Mucosa of rectum (tissue), 2 donors: ENCODE data around the gene PPP1R3G.

Experiments
- H3K27ac ChIP-seq, 2 donors: one replicate each; pipeline ENCODE4 v1.7.0; 2013; ENCODE audit warnings: inconsistent platforms in 2 of 2, low read depth in 2 of 2, low read length in 2 of 2
- H3K27me3 ChIP-seq, 2 donors: one replicate each; pipeline ENCODE4 v1.7.0; 2013; ENCODE audit warnings: low read length in 2 of 2; ENCODE audit not compliant: control insufficient read depth in 2 of 2, insufficient read depth in 2 of 2
- H3K36me3 ChIP-seq, 2 donors: one replicate each; pipeline ENCODE4 v1.7.0; 2013; ENCODE audit warnings: low read length in 2 of 2; ENCODE audit not compliant: control insufficient read depth in 2 of 2, insufficient read depth in 2 of 2
- H3K4me1 ChIP-seq, 2 donors: one replicate each; pipeline ENCODE4 v1.7.0; 2013; ENCODE audit warnings: low read length in 2 of 2, mild to moderate bottlenecking in 1 of 2; ENCODE audit not compliant: control insufficient read depth in 2 of 2, insufficient read depth in 2 of 2
- H3K4me3 ChIP-seq, 2 donors: one replicate each; pipeline ENCODE4 v1.7.0; 2013; ENCODE audit warnings: low read length in 2 of 2
- H3K9ac ChIP-seq, 2 donors: one replicate each; pipeline ENCODE4 v1.7.0; 2013; ENCODE audit warnings: low read length in 2 of 2, low read depth in 1 of 2, mild to moderate bottlenecking in 1 of 2
- H3K9me3 ChIP-seq, 2 donors: one replicate each; pipeline ENCODE4 v1.7.0; 2013; ENCODE audit warnings: low read length in 2 of 2; ENCODE audit not compliant: control insufficient read depth in 2 of 2
- donor health status: healthy.
- donor health status: Normal muscosa, but diverticular disease.

The PPP1R3G gene

DNA sequence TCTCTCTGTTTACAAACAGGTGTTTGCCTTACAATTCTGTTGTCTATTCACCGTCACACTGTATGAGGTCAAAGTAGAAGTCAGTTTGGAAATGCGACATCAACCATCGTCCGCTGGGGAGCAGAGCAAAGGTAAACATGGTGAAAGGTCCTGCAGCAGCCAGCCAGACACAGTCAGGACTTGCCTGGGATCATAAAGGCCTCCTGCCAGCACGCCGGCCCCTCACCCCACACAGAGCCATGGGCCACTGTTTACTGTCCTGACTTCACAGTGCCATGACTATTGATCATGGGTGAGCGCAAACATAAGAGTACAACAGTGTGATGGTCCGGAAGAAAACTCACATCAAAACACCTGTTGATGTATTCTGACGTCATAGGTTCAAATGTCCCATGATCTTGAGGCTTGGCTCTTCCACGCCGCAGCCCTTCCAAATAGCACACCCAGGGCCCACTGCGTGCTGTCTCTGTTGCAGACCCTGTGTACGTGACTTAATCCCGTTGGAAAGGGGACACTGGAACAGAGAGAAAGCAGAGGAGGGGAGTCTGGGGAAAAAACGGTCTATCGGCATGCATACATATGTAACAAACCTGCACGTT is 16.9 kb upstream of the PPP1R3G start:
- no peaks in the 10 kb centered on the region for H3K27me3 ChIP-seq
- no peaks in the 10 kb centered on the region for H3K9me3 ChIP-seq
- H3K36me3 ChIP-seq, result no peaks in the 10 kb centered on the region
- H3K4me1 ChIP-seq, result no peaks in the 10 kb centered on the region
- no peak overlapping the region for H3K27ac ChIP-seq
- H3K9ac ChIP-seq, result no peak overlapping the region
- H3K4me3 ChIP-seq, result no peak overlapping the region

DNA sequence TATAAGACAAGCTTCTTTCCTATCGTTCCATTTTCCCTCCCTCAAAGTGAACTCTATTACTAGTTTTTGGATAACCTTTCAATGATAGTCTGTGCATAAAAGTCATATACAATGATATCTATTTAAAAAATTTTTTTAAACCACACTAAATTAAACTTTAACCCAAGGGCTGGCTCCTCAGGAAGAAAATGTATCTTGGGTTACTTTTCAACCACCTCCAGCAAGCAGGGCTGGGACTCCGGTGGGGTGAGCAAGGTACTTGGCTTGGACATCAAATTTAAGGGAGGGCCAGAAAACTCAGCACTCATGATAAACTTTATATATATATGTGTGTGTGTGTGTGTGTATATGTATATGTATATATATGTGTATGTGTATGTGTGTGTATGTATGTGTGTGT is 13.9 kb upstream of the PPP1R3G start:
- Histone ChIP-seq H3K27ac (no peak overlapping the region), H3K9ac (no peak overlapping the region), H3K4me3 (no peak overlapping the region), H3K36me3 (no peaks in the 10 kb centered on the region), H3K27me3 (no peaks in the 10 kb centered on the region), H3K9me3 (no peaks in the 10 kb centered on the region), H3K4me1 (no peaks in the 10 kb centered on the region)

GRCh38 chr6:5072440-5072839 is 12.7 kb upstream of the PPP1R3G start:
- Histone ChIP-seq H3K9me3 (no peaks in the 10 kb centered on the region), H3K4me3 (no peak overlapping the region), H3K27me3 (no peaks in the 10 kb centered on the region), H3K27ac (no peak overlapping the region), H3K36me3 (no peaks in the 10 kb centered on the region), H3K9ac (no peak overlapping the region), H3K4me1 (no peaks in the 10 kb centered on the region)

- Histone ChIP-seq H3K9me3 (no peaks in the 10 kb centered on the region), H3K27ac (no peak overlapping the region), H3K4me3 (no peak overlapping the region), H3K27me3 (no peaks in the 10 kb centered on the region), H3K9ac (no peak overlapping the region), H3K4me1 (no peaks in the 10 kb centered on the region), H3K36me3 (no peaks in the 10 kb centered on the region)
Observed at GRCh38 chr6:5073992-5074391, 11.1 kb upstream of the PPP1R3G start.

DNA sequence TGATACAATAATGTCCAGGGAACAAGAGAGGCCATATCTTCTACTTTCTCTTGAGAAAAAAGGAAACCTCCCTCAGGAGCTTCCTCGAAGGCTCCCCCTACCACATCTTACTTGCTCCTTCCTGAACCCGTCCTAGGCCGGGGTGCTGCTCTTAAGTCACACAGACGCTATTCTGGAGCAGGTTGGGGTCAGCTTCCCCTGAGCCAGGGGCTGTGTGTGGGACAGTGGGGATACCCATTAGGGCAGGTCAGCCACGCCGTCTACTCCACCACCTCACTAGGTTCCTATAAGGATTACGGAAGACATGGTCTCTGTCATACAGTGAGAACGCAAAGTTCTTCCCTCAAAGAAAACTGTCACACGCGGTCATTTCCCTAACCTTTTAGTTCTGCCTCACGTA is 8.2 kb upstream of the PPP1R3G start:
- H3K9ac ChIP-seq, result no peak overlapping the region
- H3K4me3 ChIP-seq, result no peak overlapping the region
- no peaks in the 10 kb centered on the region for H3K27me3 ChIP-seq
- no peaks in the 10 kb centered on the region for H3K9me3 ChIP-seq
- H3K4me1 ChIP-seq, result no peaks in the 10 kb centered on the region
- H3K27ac ChIP-seq, result no peak overlapping the region
- no peaks in the 10 kb centered on the region for H3K36me3 ChIP-seq

DNA sequence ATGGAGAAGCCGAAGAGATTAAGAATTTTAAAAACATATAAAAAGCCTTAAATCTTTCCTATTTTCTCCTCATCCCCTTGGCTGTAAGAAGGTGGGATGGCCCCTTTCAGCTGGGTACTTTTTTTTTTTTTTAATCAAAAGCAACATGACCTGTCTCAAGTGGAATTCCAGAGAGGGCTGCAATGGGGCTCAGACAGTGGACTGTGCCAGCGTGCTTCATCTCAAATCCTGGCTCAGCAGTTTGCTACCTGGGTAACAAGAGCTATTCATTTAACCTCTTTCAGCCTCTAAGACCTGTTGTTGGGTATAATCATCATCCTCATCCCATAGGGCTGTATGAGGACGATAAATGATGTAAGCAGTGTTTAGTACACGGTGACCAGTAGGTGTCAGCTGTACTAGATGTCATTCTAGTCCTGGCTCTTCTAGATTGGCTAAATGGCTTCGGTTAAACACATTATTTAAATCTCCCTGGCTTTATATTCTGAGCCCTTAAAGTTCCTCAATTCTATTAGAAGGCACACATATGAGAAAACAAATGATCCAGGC is 6.9 kb upstream of the PPP1R3G start:
- Histone ChIP-seq H3K27ac (no peak overlapping the region), H3K9ac (no peak overlapping the region), H3K4me3 (no peak overlapping the region), H3K36me3 (no peaks in the 10 kb centered on the region), H3K4me1 (no peaks in the 10 kb centered on the region), H3K9me3 (no peaks in the 10 kb centered on the region), H3K27me3 (no peaks in the 10 kb centered on the region)

GRCh38 chr6:5079692-5080091 is 5.4 kb upstream of the PPP1R3G start:
- H3K4me3 ChIP-seq, result no peak overlapping the region
- H3K9ac ChIP-seq, result no peak overlapping the region
- H3K4me1 ChIP-seq, result no peaks in the 10 kb centered on the region
- no peak overlapping the region for H3K27ac ChIP-seq
- H3K27me3 ChIP-seq, result no peaks in the 10 kb centered on the region
- no peaks in the 10 kb centered on the region for H3K36me3 ChIP-seq
- H3K9me3 ChIP-seq, result no peaks in the 10 kb centered on the region

DNA sequence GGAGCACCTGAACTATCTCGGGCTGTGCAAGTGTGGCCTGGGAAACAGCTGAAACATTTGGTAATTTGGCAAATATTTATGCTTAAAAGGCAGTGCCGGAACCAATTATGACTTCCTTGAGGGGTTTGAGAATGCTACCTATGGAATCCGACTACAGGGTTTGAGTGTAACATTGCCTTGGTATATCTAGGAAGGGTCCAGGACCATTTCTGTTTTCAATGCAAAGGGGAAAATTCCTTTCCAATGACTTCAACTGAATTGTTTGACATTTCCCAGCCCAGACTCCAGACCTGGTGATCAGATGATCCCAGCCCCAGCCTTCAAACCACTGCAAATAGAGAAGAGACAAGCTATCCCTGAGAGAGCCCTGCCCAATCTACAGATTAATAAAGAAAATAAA is 4.6 kb upstream of the PPP1R3G start:
- Histone ChIP-seq H3K4me1 (peaks cover 0 to under 1% of the 10 kb centered on the region in 2 donors), H3K36me3 (no peaks in the 10 kb centered on the region), H3K9me3 (no peaks in the 10 kb centered on the region), H3K4me3 (no peak overlapping the region), H3K27me3 (no peaks in the 10 kb centered on the region), H3K9ac (no peak overlapping the region), H3K27ac (no peak overlapping the region)

GRCh38 chr6:5081182-5081581 is 4.0 kb upstream of the PPP1R3G start:
- no peaks in the 10 kb centered on the region for H3K9me3 ChIP-seq
- H3K36me3 ChIP-seq, result no peaks in the 10 kb centered on the region
- no peak overlapping the region for H3K27ac ChIP-seq
- no peak overlapping the region for H3K4me3 ChIP-seq
- peaks cover 0 to 7% of the 10 kb centered on the region in 2 donors for H3K4me1 ChIP-seq
- H3K9ac ChIP-seq, result no peak overlapping the region
- no peaks in the 10 kb centered on the region for H3K27me3 ChIP-seq

DNA sequence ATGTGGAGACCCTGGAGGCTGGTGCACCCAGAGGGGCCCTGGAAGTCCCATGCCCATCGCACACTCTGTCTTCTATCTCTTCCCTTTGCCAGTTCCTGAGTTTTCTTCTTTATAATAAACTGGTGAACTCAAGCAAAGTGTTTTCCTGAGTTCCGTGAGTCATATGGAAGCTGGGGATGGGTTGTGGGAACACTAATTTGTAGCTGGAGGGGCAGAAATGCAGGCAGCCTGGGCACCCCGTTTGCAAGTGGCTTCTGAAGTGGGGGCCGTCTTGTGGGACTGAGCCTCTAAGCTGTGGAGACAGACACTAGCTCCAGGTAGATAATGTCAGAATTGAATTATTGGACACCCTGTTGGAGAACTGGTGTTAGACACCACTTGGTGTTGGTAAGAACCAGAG is 3.2 kb upstream of the PPP1R3G start:
- no peaks in the 10 kb centered on the region for H3K9me3 ChIP-seq
- peaks cover 0 to 8% of the 10 kb centered on the region in 2 donors for H3K4me1 ChIP-seq
- no peak overlapping the region for H3K27ac ChIP-seq
- no peak overlapping the region for H3K4me3 ChIP-seq
- H3K9ac ChIP-seq, result no peak overlapping the region
- no peaks in the 10 kb centered on the region for H3K27me3 ChIP-seq
- no peaks in the 10 kb centered on the region for H3K36me3 ChIP-seq
